HCT116 (cell line): ENCODE results near the gene IQGAP2. TPM values are rescaled to one million over a fixed set of nuclear protein-coding genes. Genes with fewer than 3 reads are reported as not detected.

ENCODE experiments used
- ATAC-seq: fragments of 200-7000 bp; cut with Tn5 transposase; 2 replicates; pipeline ENCODE4 v1.9.1; 2020; ENCODE audit warnings: mild to moderate bottlenecking, moderate library complexity
- BruUV-seq: library from RNA; stranded (reverse); fragments of 400-500 nt; replicated peaks from 2 replicates; lab custom pipeline; 2021; lab: Mats Ljungman, UMichigan
- CTCF ChIA-PET: fragments of 300-600 bp; sonication (Branson Sonifier 250); formaldehyde crosslinking; loops from one replicate; lab custom pipeline; 2021; ENCODE audit warnings: antibody characterized with exemption; lab: Charles Lee
- POLR2A ChIA-PET: fragments of 300-600, 350-600 bp; sonication (Branson Sonifier 250); formaldehyde crosslinking; loops from one replicate; lab custom pipeline; 2021; ENCODE audit warnings: antibody characterized with exemption; lab: Charles Lee
- RAD21 ChIA-PET, 2 experiments: fragments of 300-600 bp; sonication (Branson Sonifier 250); formaldehyde crosslinking; loops; one replicate each; lab custom pipeline; 2023; ENCODE audit warnings: low total read pairs in 2 of 2; ENCODE audit not compliant: uncharacterized antibody in 2 of 2, unreplicated experiment in 2 of 2, low non-redundant PET in 1 of 2; lab: Charles Lee
- DNase-seq: peaks from one replicate; pipeline ENCODE4 v3.0.0-alpha.2; 2010; ENCODE audit warnings: low read depth, low spot score
- H2AFZ ChIP-seq: fragments of 200-600 bp; shearing (Covaris generic), sonication (generic); 2 replicates; pipeline ENCODE4 v1.6.1; 2017; ENCODE audit warnings: low read depth, mixed run types, mixed read lengths, antibody characterized with exemption, low read length; ENCODE audit not compliant: poor library complexity, severe bottlenecking
- H3K27ac ChIP-seq: 2 replicates; pipeline ENCODE4 v1.5.1; 2012; ENCODE audit warnings: low read depth, low read length
- H3K27me3 ChIP-seq: fragments of 200-600 bp; sonication (generic); 2 replicates; pipeline ENCODE4 v1.6.1; 2016; ENCODE audit warnings: mixed run types, low read length, mixed read lengths; ENCODE audit not compliant: insufficient read depth
- H3K36me3 ChIP-seq, 2 experiments: fragments of 200-500 bp in 1 of 2; fragments of 200-600 bp in 1 of 2; sonication (Bioruptor generic) in 1 of 2; sonication (generic) in 1 of 2; 2 replicates each; pipeline versions ENCODE4 v1.5.1 to v1.6.1; 2014 to 2016; ENCODE audit warnings: low read length in 2 of 2, inconsistent platforms in 1 of 2, mixed read lengths in 1 of 2, mixed run types in 1 of 2; ENCODE audit not compliant: insufficient read depth in 2 of 2, control insufficient read depth in 1 of 2
- H3K4me1 ChIP-seq, 2 experiments: fragments of 200-600 bp in 1 of 2; sonication (generic) in 1 of 2; 2 replicates each; pipeline versions ENCODE4 v1.5.1 to v1.6.1; 2012 to 2017; ENCODE audit warnings: low read length in 2 of 2, inconsistent platforms in 1 of 2, mild to moderate bottlenecking in 1 of 2, mixed read lengths in 1 of 2, mixed run types in 1 of 2, moderate library complexity in 1 of 2; ENCODE audit not compliant: insufficient read depth in 2 of 2, control insufficient read depth in 1 of 2
- H3K4me2 ChIP-seq: fragments of 200-600 bp; sonication (generic); 2 replicates; pipeline ENCODE4 v1.6.1; 2017; ENCODE audit warnings: mixed run types, low read length, mixed read lengths
- H3K4me3 ChIP-seq, 2 experiments: fragments of 200-600 bp in 1 of 2; sonication (generic) in 1 of 2; replicated peaks in 1 of 2; 2 replicates each; pipeline ENCODE4 v1.5.1; 2011 to 2016; ENCODE audit warnings: low read length in 2 of 2, control low read depth in 1 of 2, low read depth in 1 of 2, mild to moderate bottlenecking in 1 of 2, mixed read lengths in 1 of 2, mixed run types in 1 of 2
- H3K79me2 ChIP-seq: fragments of 200-600 bp; sonication (generic); 2 replicates; pipeline ENCODE4 v1.6.1; 2017; ENCODE audit warnings: mild to moderate bottlenecking, mixed run types, low read length, moderate library complexity, mixed read lengths; ENCODE audit not compliant: insufficient read depth
- H3K9ac ChIP-seq: fragments of 200-600 bp; sonication (generic); 2 replicates; pipeline ENCODE4 v1.6.1; 2016; ENCODE audit warnings: low read length, mixed read lengths
- H3K9me2 ChIP-seq: fragments of 200-600 bp; sonication (generic), shearing (Covaris generic); 2 replicates; pipeline ENCODE4 v1.6.1; 2017; ENCODE audit warnings: mixed run types, mild to moderate bottlenecking, moderate library complexity; ENCODE audit not compliant: insufficient read depth
- H3K9me3 ChIP-seq, 2 experiments: fragments of 200-500 bp in 1 of 2; fragments of 200-600 bp in 1 of 2; sonication (Bioruptor generic) in 1 of 2; sonication (generic) in 1 of 2; 2 replicates each; pipeline ENCODE4 v1.6.1; 2014 to 2017; ENCODE audit warnings: low read length in 2 of 2, mixed read lengths in 2 of 2, inconsistent platforms in 1 of 2, low read depth in 1 of 2, mild to moderate bottlenecking in 1 of 2, mixed run types in 1 of 2, moderate library complexity in 1 of 2; ENCODE audit not compliant: control insufficient read depth in 1 of 2, insufficient read depth in 1 of 2
- H4K20me1 ChIP-seq: fragments of 200-600 bp; sonication (generic), shearing (Covaris generic); 2 replicates; pipeline ENCODE4 v1.6.1; 2017; ENCODE audit warnings: mixed run types, mild to moderate bottlenecking, moderate library complexity; ENCODE audit not compliant: insufficient read depth
- CEBPB ChIP-seq: IDR thresholded peaks from 2 replicates; pipeline ENCODE4 v1.6.1; 2012; ENCODE audit warnings: low read depth
- EZH2 ChIP-seq: fragments of 200-600 bp; sonication (generic); IDR thresholded peaks from 2 replicates; pipeline ENCODE4 v1.6.1; 2017; ENCODE audit warnings: antibody characterized with exemption, mixed run types
- FOSL1 ChIP-seq: IDR thresholded peaks from 2 replicates; pipeline ENCODE4 v1.6.1; 2012; ENCODE audit warnings: low read depth
- POLR2A ChIP-seq: IDR thresholded peaks from 2 replicates; pipeline ENCODE4 v1.7.0; 2011; ENCODE audit warnings: borderline replicate concordance; ENCODE audit not compliant: insufficient read depth, insufficient read length; ENCODE audit errors: extremely low read depth
- POLR2AphosphoS5 ChIP-seq: IDR thresholded peaks from 2 replicates; pipeline ENCODE4 v1.6.1; 2011; ENCODE audit warnings: mild to moderate bottlenecking, low read depth, low read length, moderate library complexity
- RAD21 ChIP-seq: IDR thresholded peaks from 2 replicates; pipeline ENCODE4 v1.6.1; 2012; ENCODE audit warnings: low read depth, mild to moderate bottlenecking
- SIN3A ChIP-seq: IDR thresholded peaks from 2 replicates; pipeline ENCODE4 v1.6.1; 2012; ENCODE audit warnings: low read depth
- SP1 ChIP-seq: IDR thresholded peaks from 2 replicates; pipeline ENCODE4 v1.6.1; 2012; ENCODE audit warnings: low read depth
- SRF ChIP-seq: IDR thresholded peaks from 2 replicates; pipeline ENCODE4 v1.6.1; 2012; ENCODE audit warnings: low read depth
- TCF7L2 ChIP-seq: IDR thresholded peaks from 2 replicates; pipeline ENCODE4 v1.7.0; 2011; ENCODE audit warnings: borderline replicate concordance, inconsistent platforms; ENCODE audit not compliant: insufficient read depth, insufficient read length; ENCODE audit errors: extremely low read depth
- YY1 ChIP-seq: IDR thresholded peaks from 2 replicates; pipeline ENCODE4 v1.6.1; 2011; ENCODE audit warnings: low read length, low read depth, moderate library complexity, mild to moderate bottlenecking; ENCODE audit not compliant: insufficient replicate concordance; ENCODE audit errors: extremely low read depth
- ZBTB33 ChIP-seq: IDR thresholded peaks from 2 replicates; pipeline ENCODE4 v1.6.1; 2011; ENCODE audit warnings: mild to moderate bottlenecking, low read length, moderate library complexity; ENCODE audit not compliant: insufficient replicate concordance; ENCODE audit errors: extremely low read depth
- ZFX ChIP-seq: fragments of 450-650 bp; IDR thresholded peaks from 2 replicates; pipeline ENCODE4 v1.6.1; 2017
- ZNF274 ChIP-seq: fragments of 200-500 bp; sonication (Bioruptor generic); IDR thresholded peaks from 2 replicates; pipeline ENCODE4 v1.6.1; 2014; ENCODE audit warnings: mild to moderate bottlenecking, low read depth, low read length, inconsistent platforms
- intact Hi-C: fragments of 100-400 bp; cut with micrococcal nuclease; formaldehyde crosslinking; loops from 2 replicates; pipeline ENCODE4 v1.10.0; 2022
- total RNA-seq: library from RNA; stranded (reverse); gene quantifications from one replicate; pipeline ENCODE4 v1.2.1, GENCODE V29; 2021; ENCODE audit not compliant: unreplicated experiment
- TF ChIP-seq, protein P1 (sequence below), 3 experiments: fragments of 200-600 bp in 1 of 3; sonication (generic) in 1 of 3; IDR thresholded peaks in 2 of 3; conservative IDR thresholded peaks in 1 of 3; 2 replicates each; pipeline ENCODE4 v1.5.1; 2012 to 2017; ENCODE audit warnings: low read depth in 2 of 3, low read length in 2 of 3, antibody characterized with exemption in 1 of 3, borderline replicate concordance in 1 of 3, control low read depth in 1 of 3, mild to moderate bottlenecking in 1 of 3, mixed read lengths in 1 of 3, mixed run types in 1 of 3, moderate library complexity in 1 of 3; ENCODE audit not compliant: insufficient read depth in 1 of 3
- TF ChIP-seq, protein P2 (sequence below): IDR thresholded peaks from 2 replicates; pipeline ENCODE4 v1.6.1; 2012
- TF ChIP-seq, protein P3 (sequence below): IDR thresholded peaks from 2 replicates; pipeline ENCODE4 v1.6.1; 2012; ENCODE audit warnings: low read depth
- TF ChIP-seq, protein P4 (sequence below): IDR thresholded peaks from 2 replicates; pipeline ENCODE4 v1.6.1; 2012

The IQGAP2 gene
- total RNA-seq, 1 experiment from 2014 or later: 2.0 TPM

GRCh38 chr5:76384705-76385104, 18.4 kb upstream of the IQGAP2 start:
- ChIA-PET POLR2A (no interaction called here), CTCF (no interaction called here), RAD21 (no interaction called here)
- BruUV-seq: no TSS peak
- H3K27ac ChIP-seq: no peak overlapping the region
- H3K79me2 ChIP-seq: no peaks in the 10 kb centered on the region
- H3K9me2 ChIP-seq: no peaks in the 10 kb centered on the region
- intact Hi-C loops: no loop called here
- no peak for DNase-seq
- no peaks in the 10 kb centered on the region for H3K27me3 ChIP-seq
- H3K4me2 ChIP-seq: no peak overlapping the region
- no peaks in the 10 kb centered on the region for H3K9me3 ChIP-seq
- H4K20me1 ChIP-seq: no peaks in the 10 kb centered on the region
- no peaks in the 10 kb centered on the region for H3K36me3 ChIP-seq
- H3K4me3 ChIP-seq: no peak overlapping the region
- H3K9ac ChIP-seq: no peak overlapping the region
- no peak for ATAC-seq
- no peak overlapping the region for H2AFZ ChIP-seq
- TF ChIP-seq, protein P1, sequence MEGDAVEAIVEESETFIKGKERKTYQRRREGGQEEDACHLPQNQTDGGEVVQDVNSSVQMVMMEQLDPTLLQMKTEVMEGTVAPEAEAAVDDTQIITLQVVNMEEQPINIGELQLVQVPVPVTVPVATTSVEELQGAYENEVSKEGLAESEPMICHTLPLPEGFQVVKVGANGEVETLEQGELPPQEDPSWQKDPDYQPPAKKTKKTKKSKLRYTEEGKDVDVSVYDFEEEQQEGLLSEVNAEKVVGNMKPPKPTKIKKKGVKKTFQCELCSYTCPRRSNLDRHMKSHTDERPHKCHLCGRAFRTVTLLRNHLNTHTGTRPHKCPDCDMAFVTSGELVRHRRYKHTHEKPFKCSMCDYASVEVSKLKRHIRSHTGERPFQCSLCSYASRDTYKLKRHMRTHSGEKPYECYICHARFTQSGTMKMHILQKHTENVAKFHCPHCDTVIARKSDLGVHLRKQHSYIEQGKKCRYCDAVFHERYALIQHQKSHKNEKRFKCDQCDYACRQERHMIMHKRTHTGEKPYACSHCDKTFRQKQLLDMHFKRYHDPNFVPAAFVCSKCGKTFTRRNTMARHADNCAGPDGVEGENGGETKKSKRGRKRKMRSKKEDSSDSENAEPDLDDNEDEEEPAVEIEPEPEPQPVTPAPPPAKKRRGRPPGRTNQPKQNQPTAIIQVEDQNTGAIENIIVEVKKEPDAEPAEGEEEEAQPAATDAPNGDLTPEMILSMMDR (IDR thresholded peaks at IDR 0.05 in 2 of 3, conservative IDR thresholded peaks at IDR 0.05 in 1 of 3; ENCODE audit: borderline replicate concordance in 1 of 3, insufficient read depth in 1 of 3, low read depth in 2 of 3, low read length in 2 of 3): no peak
- TF ChIP-seq SRF: no peak
- no peak for TF ChIP-seq EZH2
- TF ChIP-seq, protein P2, sequence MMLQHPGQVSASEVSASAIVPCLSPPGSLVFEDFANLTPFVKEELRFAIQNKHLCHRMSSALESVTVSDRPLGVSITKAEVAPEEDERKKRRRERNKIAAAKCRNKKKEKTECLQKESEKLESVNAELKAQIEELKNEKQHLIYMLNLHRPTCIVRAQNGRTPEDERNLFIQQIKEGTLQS: no peak
- TF ChIP-seq, protein P3, sequence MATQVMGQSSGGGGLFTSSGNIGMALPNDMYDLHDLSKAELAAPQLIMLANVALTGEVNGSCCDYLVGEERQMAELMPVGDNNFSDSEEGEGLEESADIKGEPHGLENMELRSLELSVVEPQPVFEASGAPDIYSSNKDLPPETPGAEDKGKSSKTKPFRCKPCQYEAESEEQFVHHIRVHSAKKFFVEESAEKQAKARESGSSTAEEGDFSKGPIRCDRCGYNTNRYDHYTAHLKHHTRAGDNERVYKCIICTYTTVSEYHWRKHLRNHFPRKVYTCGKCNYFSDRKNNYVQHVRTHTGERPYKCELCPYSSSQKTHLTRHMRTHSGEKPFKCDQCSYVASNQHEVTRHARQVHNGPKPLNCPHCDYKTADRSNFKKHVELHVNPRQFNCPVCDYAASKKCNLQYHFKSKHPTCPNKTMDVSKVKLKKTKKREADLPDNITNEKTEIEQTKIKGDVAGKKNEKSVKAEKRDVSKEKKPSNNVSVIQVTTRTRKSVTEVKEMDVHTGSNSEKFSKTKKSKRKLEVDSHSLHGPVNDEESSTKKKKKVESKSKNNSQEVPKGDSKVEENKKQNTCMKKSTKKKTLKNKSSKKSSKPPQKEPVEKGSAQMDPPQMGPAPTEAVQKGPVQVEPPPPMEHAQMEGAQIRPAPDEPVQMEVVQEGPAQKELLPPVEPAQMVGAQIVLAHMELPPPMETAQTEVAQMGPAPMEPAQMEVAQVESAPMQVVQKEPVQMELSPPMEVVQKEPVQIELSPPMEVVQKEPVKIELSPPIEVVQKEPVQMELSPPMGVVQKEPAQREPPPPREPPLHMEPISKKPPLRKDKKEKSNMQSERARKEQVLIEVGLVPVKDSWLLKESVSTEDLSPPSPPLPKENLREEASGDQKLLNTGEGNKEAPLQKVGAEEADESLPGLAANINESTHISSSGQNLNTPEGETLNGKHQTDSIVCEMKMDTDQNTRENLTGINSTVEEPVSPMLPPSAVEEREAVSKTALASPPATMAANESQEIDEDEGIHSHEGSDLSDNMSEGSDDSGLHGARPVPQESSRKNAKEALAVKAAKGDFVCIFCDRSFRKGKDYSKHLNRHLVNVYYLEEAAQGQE: no peak
- TF ChIP-seq, protein P4, sequence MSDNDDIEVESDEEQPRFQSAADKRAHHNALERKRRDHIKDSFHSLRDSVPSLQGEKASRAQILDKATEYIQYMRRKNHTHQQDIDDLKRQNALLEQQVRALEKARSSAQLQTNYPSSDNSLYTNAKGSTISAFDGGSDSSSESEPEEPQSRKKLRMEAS: no peak
- no peak for TF ChIP-seq POLR2A
- TF ChIP-seq ZNF274: no peak
- no peak for TF ChIP-seq POLR2AphosphoS5
- TF ChIP-seq RAD21: no peak
- no peak for TF ChIP-seq ZBTB33
- TF ChIP-seq TCF7L2: no peak
- TF ChIP-seq SIN3A: no peak
- TF ChIP-seq CEBPB: no peak
- TF ChIP-seq SP1: no peak
- no peak for TF ChIP-seq FOSL1
- no peak for TF ChIP-seq ZFX
- no peak for TF ChIP-seq YY1
- no peaks in the 10 kb centered on the region for H3K4me1 ChIP-seq
